ENCODE data around the gene PDZD8. TPM values are rescaled to one million over a fixed set of nuclear protein-coding genes. Genes with fewer than 3 reads are reported as not detected.

Gene PDZD8
- total and polyA plus RNA-seq, 2 experiments from 2014 or later: 4.7 to 12.9 TPM

GRCh38 chr10:117411479-117412399 lies 36.5 kb upstream of the PDZD8 start:
- Histone ChIP-seq H3K27me3 (no peaks in the 10 kb centered on the region), H3K27ac (no peak overlapping the region), H3K4me1 (ENCODE audit: low read depth) (no peaks in the 10 kb centered on the region), H3K36me3 (no peaks in the 10 kb centered on the region), H3K9me3 (ENCODE audit: low read depth) (no peaks in the 10 kb centered on the region), H3K4me3 (no peak overlapping the region)
- TF ChIP-seq CTCF (IDR thresholded peaks at IDR 0.05; ENCODE audit: low read depth, low read length): no peak
- DNase-seq (ENCODE audit: low read depth in 1 of 2, low spot score in 1 of 2): peak in 1 of 2 donors; percentile 34

- H3K9me3 ChIP-seq (ENCODE audit: low read depth): no peaks in the 10 kb centered on the region
- DNase-seq (ENCODE audit: low read depth in 1 of 2, low spot score in 1 of 2): no peak
- no peaks in the 10 kb centered on the region for H3K36me3 ChIP-seq
- no peak overlapping the region for H3K4me3 ChIP-seq
- H3K4me1 ChIP-seq (ENCODE audit: low read depth): no peaks in the 10 kb centered on the region
- H3K27ac ChIP-seq: no peak overlapping the region
- no peaks in the 10 kb centered on the region for H3K27me3 ChIP-seq
- TF ChIP-seq CTCF (IDR thresholded peaks at IDR 0.05; ENCODE audit: low read depth, low read length): no peak
Observed at GRCh38 chr10:117410557-117410956, 35.3 kb upstream of the PDZD8 start.

GRCh38 chr10:117409549-117410305 lies 34.5 kb upstream of the PDZD8 start:
- Histone ChIP-seq H3K27ac (no peak overlapping the region), H3K9me3 (ENCODE audit: low read depth) (no peaks in the 10 kb centered on the region), H3K36me3 (no peaks in the 10 kb centered on the region), H3K27me3 (no peaks in the 10 kb centered on the region), H3K4me3 (no peak overlapping the region), H3K4me1 (ENCODE audit: low read depth) (no peaks in the 10 kb centered on the region)
- no peak for TF ChIP-seq CTCF (IDR thresholded peaks at IDR 0.05; ENCODE audit: low read depth, low read length)
- no peak for DNase-seq (ENCODE audit: low read depth in 1 of 2, low spot score in 1 of 2)

GRCh38 chr10:117408436-117409384 lies 33.5 kb upstream of the PDZD8 start:
- no peak for TF ChIP-seq CTCF (IDR thresholded peaks at IDR 0.05; ENCODE audit: low read depth, low read length)
- H3K4me3 ChIP-seq: no peak overlapping the region
- DNase-seq (ENCODE audit: low read depth in 1 of 2, low spot score in 1 of 2): no peak
- no peaks in the 10 kb centered on the region for H3K4me1 ChIP-seq (ENCODE audit: low read depth)
- H3K36me3 ChIP-seq: no peaks in the 10 kb centered on the region
- H3K27me3 ChIP-seq: no peaks in the 10 kb centered on the region
- no peak overlapping the region for H3K27ac ChIP-seq
- no peaks in the 10 kb centered on the region for H3K9me3 ChIP-seq (ENCODE audit: low read depth)

GRCh38 chr10:117405730-117406129 lies 30.5 kb upstream of the PDZD8 start:
- TF ChIP-seq CTCF (IDR thresholded peaks at IDR 0.05; ENCODE audit: low read depth, low read length): no peak
- H3K4me1 ChIP-seq (ENCODE audit: low read depth): no peaks in the 10 kb centered on the region
- no peak overlapping the region for H3K27ac ChIP-seq
- H3K4me3 ChIP-seq: no peak overlapping the region
- H3K9me3 ChIP-seq (ENCODE audit: low read depth): no peaks in the 10 kb centered on the region
- no peaks in the 10 kb centered on the region for H3K36me3 ChIP-seq
- no peak for DNase-seq (ENCODE audit: low read depth in 1 of 2, low spot score in 1 of 2)
- H3K27me3 ChIP-seq: no peaks in the 10 kb centered on the region
